GM23338 (cell line): Measurements from ENCODE around the gene ATP5MC2. TPM values are rescaled to one million over a fixed set of nuclear protein-coding genes. Genes with fewer than 3 reads are reported as not detected.
A peak's percentile ranks its signal among the peaks of the same experiment; 100 is the strongest.

ENCODE experiments used
- ATAC-seq: fragments of 200-7000 bp; cut with Tn5 transposase; 3 replicates; pipeline ENCODE4 v1.9.1; 2020
- DNase-seq: peaks from one replicate; pipeline ENCODE4 v3.0.0-alpha.2; 2015; ENCODE audit warnings: low spot score
- H2AFZ ChIP-seq: fragments of 200-600 bp; sonication (generic); 2 replicates; pipeline ENCODE4 v1.8.0; 2016; ENCODE audit warnings: antibody characterized with exemption, mild to moderate bottlenecking, moderate library complexity
- H3F3A ChIP-seq: fragments of 200-600 bp; sonication (generic); replicated peaks from 2 replicates; pipeline ENCODE4 v1.8.0; 2017; ENCODE audit warnings: antibody characterized with exemption, mixed run types, low read depth
- H3K27ac ChIP-seq: fragments of 200-600 bp; sonication (generic); 2 replicates; pipeline ENCODE4 v1.6.1; 2016; ENCODE audit warnings: low read depth
- H3K27me3 ChIP-seq: fragments of 200-600 bp; sonication (generic); 2 replicates; pipeline ENCODE4 v1.8.0; 2016; ENCODE audit warnings: mild to moderate bottlenecking, mixed run types, moderate library complexity; ENCODE audit not compliant: insufficient read depth
- H3K36me3 ChIP-seq: fragments of 200-600 bp; sonication (generic); 2 replicates; pipeline ENCODE4 v1.8.0; 2016; ENCODE audit warnings: mild to moderate bottlenecking; ENCODE audit not compliant: insufficient read depth
- H3K4me1 ChIP-seq: fragments of 200-600 bp; sonication (generic); 2 replicates; pipeline ENCODE4 v1.8.0; 2016; ENCODE audit warnings: mild to moderate bottlenecking, moderate library complexity; ENCODE audit not compliant: insufficient read depth
- H3K4me2 ChIP-seq: fragments of 200-600 bp; sonication (generic); 2 replicates; pipeline ENCODE4 v1.7.1; 2017; ENCODE audit warnings: mixed run types
- H3K4me3 ChIP-seq: fragments of 200-600 bp; sonication (generic); 2 replicates; pipeline ENCODE4 v1.6.1; 2016; ENCODE audit warnings: mixed run types
- H3K79me2 ChIP-seq: fragments of 200-600 bp; sonication (generic); replicated peaks from 2 replicates; pipeline ENCODE4 v1.8.0; 2017; ENCODE audit warnings: mild to moderate bottlenecking; ENCODE audit not compliant: insufficient read depth
- H3K9me2 ChIP-seq: fragments of 200-600 bp; sonication (generic); 2 replicates; pipeline ENCODE4 v1.8.0; 2017; ENCODE audit not compliant: insufficient read depth
- H4K20me1 ChIP-seq: fragments of 200-600 bp; sonication (generic); replicated peaks from 2 replicates; pipeline ENCODE4 v1.8.0; 2017; ENCODE audit warnings: mild to moderate bottlenecking; ENCODE audit not compliant: insufficient read depth
- H3K27ac Mint-ChIP-seq: 2 replicates; pipeline ENCODE4 v1.8.0; 2020; ENCODE audit warnings: inconsistent platforms, mild to moderate bottlenecking, moderate library complexity, mixed read lengths
- H3K27me3 Mint-ChIP-seq: 3 replicates; pipeline ENCODE4 v1.8.0; 2022; ENCODE audit warnings: low read depth, mild to moderate bottlenecking, moderate library complexity, mixed read lengths, inconsistent platforms; ENCODE audit not compliant: insufficient read depth, poor library complexity
- H3K36me3 Mint-ChIP-seq: 3 replicates; pipeline ENCODE4 v1.8.0; 2021; ENCODE audit warnings: low read depth, mild to moderate bottlenecking, inconsistent platforms, moderate library complexity, mixed read lengths
- H3K4me1 Mint-ChIP-seq: 3 replicates; pipeline ENCODE4 v1.8.0; 2020; ENCODE audit warnings: mild to moderate bottlenecking, inconsistent platforms, mixed read lengths
- H3K4me3 Mint-ChIP-seq: 3 replicates; pipeline ENCODE4 v1.8.0; 2021; ENCODE audit warnings: moderate library complexity, mild to moderate bottlenecking, inconsistent platforms, mixed read lengths
- H3K9me3 Mint-ChIP-seq: 3 replicates; pipeline ENCODE4 v1.8.0; 2020; ENCODE audit warnings: moderate library complexity, mild to moderate bottlenecking, inconsistent platforms, mixed read lengths
- CTCF ChIP-seq, 2 experiments: fragments of 200-600 bp in 1 of 2; sonication (generic) in 1 of 2; conservative IDR thresholded peaks; 2 replicates each; pipeline versions ENCODE4 v1.5.1 to v1.6.1; 2016 to 2017; ENCODE audit warnings: antibody characterized with exemption in 2 of 2, low read depth in 2 of 2, mild to moderate bottlenecking in 2 of 2, moderate library complexity in 1 of 2
- ETS1 ChIP-seq: IDR thresholded peaks from 2 replicates; pipeline ENCODE4 v1.6.1; 2016; ENCODE audit warnings: antibody characterized with exemption
- EZH2 ChIP-seq: fragments of 200-600 bp; sonication (generic); IDR thresholded peaks from one replicate; pipeline ENCODE4 v1.8.0; 2017; ENCODE audit warnings: antibody characterized with exemption, mild to moderate bottlenecking, low read depth; ENCODE audit not compliant: unreplicated experiment
- EZH2phosphoT487 ChIP-seq: fragments of 200-600 bp; sonication (generic); IDR thresholded peaks from one replicate; pipeline ENCODE4 v1.8.1; 2018; ENCODE audit warnings: antibody characterized with exemption; ENCODE audit not compliant: unreplicated experiment
- JUNB ChIP-seq: IDR thresholded peaks from one replicate; pipeline ENCODE4 v1.6.1; 2016; ENCODE audit warnings: antibody characterized with exemption; ENCODE audit not compliant: unreplicated experiment
- NANOG ChIP-seq: IDR thresholded peaks from 2 replicates; pipeline ENCODE4 v1.6.1; 2016; ENCODE audit warnings: antibody characterized with exemption, borderline replicate concordance
- POLR2AphosphoS5 ChIP-seq: IDR thresholded peaks from 2 replicates; pipeline ENCODE4 v1.6.1; 2016; ENCODE audit warnings: antibody characterized with exemption, low read depth
- REST ChIP-seq: IDR thresholded peaks from one replicate; pipeline ENCODE4 v1.6.1; 2018; ENCODE audit warnings: antibody characterized with exemption; ENCODE audit not compliant: unreplicated experiment
- STAT1 ChIP-seq: IDR thresholded peaks from one replicate; pipeline ENCODE4 v1.6.1; 2016; ENCODE audit warnings: antibody characterized with exemption; ENCODE audit not compliant: unreplicated experiment
- ZNF114 ChIP-seq: fragments of 250-450 bp; sonication (Bioruptor Pico); IDR thresholded peaks from 2 replicates; pipeline ENCODE4 v1.5.0; 2020; ENCODE audit warnings: mild to moderate bottlenecking, moderate library complexity
- ZNF331 ChIP-seq: fragments of 250-450 bp; sonication (Bioruptor Pico); IDR thresholded peaks from 2 replicates; pipeline ENCODE4 v1.5.0; 2020; ENCODE audit warnings: low read depth, mild to moderate bottlenecking, moderate library complexity
- polyA plus RNA-seq: library from polyadenylated mRNA; unstranded; fragments of >200 nt; fragmentation: Nextera tagmentation; extraction: Ambion mirVana; gene quantifications from 2 replicates; pipeline ENCODE4 v1.2.1, GENCODE V29; 2016
- total RNA-seq: library from RNA; depleted of rRNA; stranded (reverse); fragments of >200 nt; shearing (Covaris generic); gene quantifications from 2 replicates; pipeline ENCODE4 v1.2.3, GENCODE V29; 2014

Gene ATP5MC2
- total and polyA plus RNA-seq, 2 experiments from 2014 or later, result 362 to 821 TPM

GRCh38 chr12:53695152-53696145 is 19.6 kb upstream of the ATP5MC2 start (continued):
- peak in 1 of 2 experiments; percentile 20; a peak in 1 of 4 replicates for TF ChIP-seq CTCF (conservative IDR thresholded peaks at IDR 0.05; ENCODE audit: low read depth in 2 of 2)
- no peak for TF ChIP-seq NANOG
- TF ChIP-seq EZH2, result peak; percentile 67

- Mint-ChIP-seq H3K4me1 (peaks cover 31% of the 10 kb centered on the region), H3K9me3 (no peaks in the 10 kb centered on the region), H3K4me3 (peak overlapping the region; percentile 74), H3K27ac (no peak overlapping the region), H3K36me3 (no peaks in the 10 kb centered on the region; the same call in 2 of the 3 replicates), H3K27me3 (peaks cover 48% of the 10 kb centered on the region)
- peak overlapping the region; percentile 91 for H3K4me2 ChIP-seq
- H3K27ac ChIP-seq, result no peak overlapping the region
- H3K27me3 ChIP-seq, result peaks cover 67% of the 10 kb centered on the region
- peak overlapping the region; percentile 98 for H2AFZ ChIP-seq
- H3F3A ChIP-seq, result 0 out of 2 replicates have a peak, but pooled peaks cover 3% of the 10 kb centered on the region
- H3K36me3 ChIP-seq, result no peaks in the 10 kb centered on the region
- ATAC-seq (peak; percentile 27), DNase-seq (peak; percentile 51)
- H3K4me1 ChIP-seq, result peaks cover 18% of the 10 kb centered on the region
- H3K9me2 ChIP-seq, result no peaks in the 10 kb centered on the region
- H4K20me1 ChIP-seq, result no peaks in the 10 kb centered on the region
- peak overlapping the region; percentile 62 for H3K4me3 ChIP-seq
- no peaks in the 10 kb centered on the region for H3K79me2 ChIP-seq
- TF ChIP-seq CTCF (conservative IDR thresholded peaks at IDR 0.05; ENCODE audit: low read depth in 2 of 2), result no peak
- no peak for TF ChIP-seq JUNB
- TF ChIP-seq POLR2AphosphoS5, result no peak
- no peak for TF ChIP-seq ZNF331
- TF ChIP-seq NANOG, result no peak
- TF ChIP-seq ETS1, result no peak
- TF ChIP-seq REST, result no peak
- TF ChIP-seq STAT1, result no peak
- TF ChIP-seq EZH2phosphoT487, result no peak
- no peak for TF ChIP-seq EZH2
- no peak for TF ChIP-seq ZNF114 (CRISPR knock-in tag)
Measured at GRCh38 chr12:53694756-53695151, 18.9 kb upstream of the ATP5MC2 start.
